ENCODE data around the gene CELF1. TPM values are rescaled to one million over a fixed set of nuclear protein-coding genes. Genes with fewer than 3 reads are reported as not detected.

CELF1 gene
- total and polyA plus RNA-seq, 2 of the 4 experiments (the other 2 are of a cell fraction), result 63.3 to 135 TPM

DNA sequence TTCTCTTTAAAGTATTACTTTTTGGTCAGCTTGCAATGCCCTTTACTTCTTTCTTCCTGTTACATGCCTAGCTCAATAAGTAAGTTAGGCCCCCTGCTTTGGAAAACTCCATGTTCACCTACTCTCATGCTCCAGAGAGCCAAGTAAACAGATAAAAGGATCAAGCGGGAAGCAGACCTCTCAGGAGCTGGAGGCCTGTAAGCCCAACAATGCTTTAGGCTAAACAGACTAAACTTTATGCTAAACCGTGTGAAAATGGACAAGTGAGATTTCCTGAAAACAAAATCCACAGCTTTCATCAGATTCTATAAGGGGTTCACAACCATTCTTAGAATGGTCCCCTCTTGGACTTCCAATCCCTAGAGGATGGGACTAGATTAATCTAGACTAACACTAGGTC lies 40.2 kb downstream of the CELF1 start (continued):
- TF ChIP-seq POLR2A (IDR thresholded peaks at IDR 0.05; ENCODE audit: low read depth, low read length), result no peak
- TF ChIP-seq RCOR1 (IDR thresholded peaks at IDR 0.05; ENCODE audit: insufficient replicate concordance, low read length), result no peak
- no peak for TF ChIP-seq SMC3 (IDR thresholded peaks at IDR 0.05; ENCODE audit: low read depth, low read length)
- no peak for TF ChIP-seq FOS (IDR thresholded peaks at IDR 0.05; ENCODE audit: low read depth, low read length)
- no peak for TF ChIP-seq CEBPB (IDR thresholded peaks at IDR 0.05; ENCODE audit: low read depth, low read length)
- no peak for TF ChIP-seq MXI1 (IDR thresholded peaks at IDR 0.05; ENCODE audit: borderline replicate concordance, low read depth, low read length)

DNA sequence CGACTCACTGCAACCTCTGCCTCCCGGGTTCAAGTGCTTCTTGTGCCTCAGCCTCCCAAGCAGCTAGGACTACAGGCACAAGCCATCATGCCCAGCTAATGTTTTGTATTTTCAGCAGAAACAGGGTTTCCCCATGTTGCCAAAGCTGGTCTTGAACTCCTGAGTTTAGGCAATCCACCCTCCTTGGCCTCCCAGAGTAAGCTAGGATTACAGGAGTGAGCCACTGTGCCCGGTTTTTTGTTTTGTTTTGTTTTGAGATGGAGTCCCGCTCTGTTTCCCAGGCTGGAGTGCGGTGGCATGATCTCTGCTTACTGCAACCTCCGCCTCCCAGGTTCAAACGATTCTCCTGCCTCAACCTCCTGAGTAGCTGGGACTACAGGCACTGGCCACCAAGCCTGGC lies 41.0 kb downstream of the CELF1 start:
- Histone ChIP-seq H4K91ac (ENCODE audit: insufficient read depth, low read depth, low read length) (no peak overlapping the region), H4K5ac (ENCODE audit: low read depth, low read length) (no peak overlapping the region), H2BK120ac (ENCODE audit: low read depth, low read length) (no peak overlapping the region), H2AFZ (replicated peaks; ENCODE audit: low read length, poor library complexity) (no peak overlapping the region), H3K4me1 (ENCODE audit: control insufficient read depth, insufficient read depth, low read length) (peaks cover 19% of the 10 kb centered on the region), H3K79me1 (ENCODE audit: low read depth in 1 of 2, low read length in 2 of 2) (peaks cover 37 to 92% of the 10 kb centered on the region in 2 experiments), H2BK20ac (ENCODE audit: low read depth, low read length) (no peak overlapping the region), H4K20me1 (ENCODE audit: insufficient read depth, low read length) (peaks cover 88% of the 10 kb centered on the region), H3K27me3 (ENCODE audit: control insufficient read depth, insufficient read depth, low read length) (no peaks in the 10 kb centered on the region), H3K9me3 (ENCODE audit: control insufficient read depth, insufficient read depth, low read length) (no peaks in the 10 kb centered on the region), H3K9me1 (ENCODE audit: insufficient read depth, low read length) (peaks cover 24% of the 10 kb centered on the region), H3K56ac (ENCODE audit: extremely low read depth, insufficient read depth, low read length) (no peak overlapping the region), H3K23ac (ENCODE audit: low read depth, low read length) (peak overlapping the region; percentile 7; the same call in 1 of the 2 replicates), H2BK5ac (ENCODE audit: low read depth, low read length, poor library complexity, severe bottlenecking) (no peak overlapping the region), H3K4me2 (ENCODE audit: low read depth, low read length) (no peak overlapping the region), H3K14ac (replicated peaks; ENCODE audit: low read depth, low read length) (0 out of 2 replicates have a peak overlapping the region, but pooled peaks have one; percentile 21), H2BK15ac (ENCODE audit: low read depth, low read length) (no peak overlapping the region), H3K9ac (ENCODE audit: low read depth, low read length) (no peak overlapping the region), H3K27ac (ENCODE audit: insufficient read depth, low read length) (no peak overlapping the region), H3K4ac (ENCODE audit: low read depth, low read length) (no peak overlapping the region), H3K36me3 (ENCODE audit: control insufficient read depth, insufficient read depth, low read length) (no peaks in the 10 kb centered on the region), H4K8ac (ENCODE audit: low read depth in 2 of 2, low read length in 2 of 2) (no peak overlapping the region), H3K18ac (ENCODE audit: low read depth, low read length) (no peak overlapping the region), H3K4me3 (ENCODE audit: insufficient read depth, low read depth, low read length) (no peak overlapping the region), H2AK5ac (ENCODE audit: low read depth, low read length) (no peak overlapping the region), H2AK9ac (replicated peaks; ENCODE audit: low read depth, low read length, poor library complexity) (no peak overlapping the region)
- CTCF ChIA-PET, result interaction anchor here (0.6 kb wide), 1 partner anchor 112 kb away, joined by 10 read pairs; no protein-coding TSS in a partner anchor
- BruUV-seq (replicated peaks), result no TSS peak
- intact Hi-C loops (cut with micrococcal nuclease), result no loop called here
- WGBS, 2 experiments (ENCODE audit: extremely low coverage in 2 of 2, insufficient read length in 1 of 2), result 100% methylated on average over 2 of the region's 7 CpGs; no CpG with 5 or more reads in 1 of the 2 experiments
- POLR2A ChIA-PET (ENCODE audit: unreplicated experiment), result interaction anchor here (0.6 kb wide), 1 partner anchor 26 kb away, joined by 8 read pairs; no protein-coding TSS in a partner anchor
- TF ChIP-seq CEBPB (IDR thresholded peaks at IDR 0.05; ENCODE audit: low read depth, low read length) (no peak), RCOR1 (IDR thresholded peaks at IDR 0.05; ENCODE audit: insufficient replicate concordance, low read length) (no peak), CTCF (conservative IDR thresholded peaks at IDR 0.05; ENCODE audit: low read depth, low read length) (no peak), CHD1 (IDR thresholded peaks at IDR 0.05; ENCODE audit: low read depth, low read length) (no peak), MAFK (IDR thresholded peaks at IDR 0.05; ENCODE audit: low read depth, low read length) (no peak)
- dilution Hi-C loops (cut with HindIII; ENCODE audit: low sequenced_read_pairs, unreplicated experiment), result no loop called here
- in situ Hi-C loops (cut with MboI; ENCODE audit: low sequenced_read_pairs), result no loop called here
- ATAC-seq (ENCODE audit: low read depth), result no peak
- DNase-seq, result no peak

Measured in IMR-90 (cell line).